Mucosa of descending colon (tissue), 3 donors: Measurements from ENCODE around the gene COL13A1. TPM values are rescaled to one million over a fixed set of nuclear protein-coding genes. Genes with fewer than 3 reads are reported as not detected.

ENCODE experiments used
- ATAC-seq: fragments of 200-7000 bp; cut with Tn5 transposase; one replicate; pipeline ENCODE4 v1.9.1; 2020; ENCODE audit warnings: mild to moderate bottlenecking, moderate library complexity
- DNase-seq, 3 donors: peaks; one replicate each; pipeline ENCODE4 v3.0.0-alpha.2; 2020
- H3K36me3 ChIP-seq: fragments of 200-600 bp; one replicate; pipeline ENCODE4 v1.8.0; 2021; ENCODE audit warnings: low read depth, mild to moderate bottlenecking
- H3K4me1 ChIP-seq: fragments of 200-600 bp; one replicate; pipeline ENCODE4 v1.8.0; 2021; ENCODE audit warnings: low read depth, mild to moderate bottlenecking
- H3K4me3 ChIP-seq: fragments of 200-600 bp; one replicate; pipeline ENCODE4 v1.8.0; 2021; ENCODE audit warnings: mild to moderate bottlenecking
- H3K9me3 ChIP-seq: fragments of 200-600 bp; one replicate; pipeline ENCODE4 v1.8.0; 2021; ENCODE audit warnings: mild to moderate bottlenecking
- CTCF ChIP-seq: fragments of 200-600 bp; IDR thresholded peaks from one replicate; pipeline ENCODE4 v1.8.0; 2022; ENCODE audit warnings: antibody characterized with exemption, mild to moderate bottlenecking
- intact Hi-C, 2 donors: fragments of 100-400 bp; cut with DNase I in 1 of 2; cut with micrococcal nuclease in 1 of 2; formaldehyde crosslinking; loops; one replicate each; pipeline versions ENCODE4 v1.11.0 to v1.11.1; 2022; cut with DNase I, micrococcal nuclease
- total RNA-seq, 3 donors: library from RNA; stranded (reverse); fragmentation: NEBNext Ultra II Directional in 2 of 3; extraction: Animal tissue kit (Norgen Biotek cat#: 25700) in 2 of 3; gene quantifications; one replicate each; pipeline versions ENCODE4 v1.2.1 to v1.2.4, GENCODE V29; 2021 to 2023
- donor health status: DM: no; HTN: no; CAD: no; lungs with moderate emphysema.
- donor health status: DM: no; HTN: no; CAD: no.
- donor health status: DM: no; HTN: yes; CAD: no.

Gene COL13A1
- total RNA-seq, 3 donors from 2014 or later = 1.0 to 2.3 (median 1.0) TPM

GRCh38 chr10:69854511-69855345, 53.0 kb downstream of the COL13A1 start:
- H3K4me1 ChIP-seq = peaks cover 9% of the 10 kb centered on the region
- H3K4me3 ChIP-seq = no peak overlapping the region
- intact Hi-C loops = no loop called here
- ATAC-seq (peak; percentile 75), DNase-seq (peak in 1 of 3 donors; percentile 49)
- H3K36me3 ChIP-seq = no peaks in the 10 kb centered on the region
- H3K9me3 ChIP-seq = no peaks in the 10 kb centered on the region
- no peak for TF ChIP-seq CTCF

- H3K9me3 ChIP-seq = no peaks in the 10 kb centered on the region
- intact Hi-C loops = no loop called here
- no peaks in the 10 kb centered on the region for H3K36me3 ChIP-seq
- peak; percentile 74 for ATAC-seq
- no peak for TF ChIP-seq CTCF
- H3K4me3 ChIP-seq = no peak overlapping the region
- peak in 1 of 3 donors; percentile 41 for DNase-seq
- H3K4me1 ChIP-seq = peaks cover 9% of the 10 kb centered on the region
Measured at GRCh38 chr10:69855346-69856111, 53.8 kb downstream of the COL13A1 start.

DNA sequence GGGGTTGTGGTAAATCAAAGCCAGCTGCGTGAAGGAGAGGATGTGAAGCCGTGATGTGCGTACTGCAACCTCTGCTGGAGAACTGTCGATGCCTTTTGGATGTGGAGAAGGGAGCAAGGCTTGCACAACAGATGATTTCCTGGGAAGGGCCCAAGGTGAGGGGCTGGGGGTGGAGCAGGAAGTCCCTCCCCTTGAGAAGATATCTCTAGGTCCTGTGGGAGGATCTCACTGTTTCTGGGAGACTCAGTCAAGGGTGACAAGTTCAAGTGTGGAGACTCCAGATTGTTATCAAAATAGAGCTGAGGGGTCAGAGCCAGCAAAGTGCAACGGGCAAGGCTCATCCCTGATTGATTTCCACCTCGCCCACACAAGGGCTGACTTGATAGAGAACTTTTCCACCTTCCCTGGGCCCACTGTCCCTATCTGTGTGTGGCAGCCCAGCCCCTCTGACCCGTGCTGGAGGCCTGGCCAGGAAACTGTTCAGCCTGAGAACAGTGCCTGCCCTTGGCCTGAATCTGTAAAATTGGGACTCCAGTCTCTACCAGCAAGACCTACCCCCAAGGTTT, 55.0 kb downstream of the COL13A1 start:
- no peak overlapping the region for H3K4me3 ChIP-seq
- no peak for TF ChIP-seq CTCF
- DNase-seq = no peak
- H3K36me3 ChIP-seq = no peaks in the 10 kb centered on the region
- intact Hi-C loops = no loop called here
- ATAC-seq = no peak
- H3K9me3 ChIP-seq = no peaks in the 10 kb centered on the region
- peaks cover 9% of the 10 kb centered on the region for H3K4me1 ChIP-seq

DNA sequence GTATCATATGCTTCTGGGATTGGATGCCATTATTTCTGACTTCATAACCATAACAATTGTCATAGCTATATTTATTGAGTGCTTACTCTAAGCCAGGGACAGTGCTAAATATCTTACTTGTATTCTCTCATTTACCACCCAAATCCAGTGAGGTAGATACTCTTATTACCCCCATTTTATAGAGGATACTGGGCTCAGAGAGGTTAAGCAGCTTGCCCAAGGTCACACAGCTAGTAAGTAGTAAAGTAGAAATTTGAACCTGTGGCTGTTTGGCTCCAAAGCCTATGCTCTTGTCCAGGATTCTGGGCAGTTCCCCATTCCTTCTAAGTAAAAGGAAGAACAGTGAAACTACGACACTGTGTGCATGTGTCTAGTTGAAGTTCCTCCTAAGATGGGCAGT, 56.5 kb downstream of the COL13A1 start:
- ATAC-seq (no peak), DNase-seq (no peak)
- no peak for TF ChIP-seq CTCF
- Histone ChIP-seq H3K4me1 (peaks cover 9% of the 10 kb centered on the region), H3K36me3 (no peaks in the 10 kb centered on the region), H3K9me3 (no peaks in the 10 kb centered on the region), H3K4me3 (no peak overlapping the region)
- intact Hi-C loops = no loop called here

- DNase-seq (no peak), ATAC-seq (no peak)
- no peak for TF ChIP-seq CTCF
- Histone ChIP-seq H3K9me3 (no peaks in the 10 kb centered on the region), H3K4me1 (peaks cover 4% of the 10 kb centered on the region), H3K36me3 (no peaks in the 10 kb centered on the region), H3K4me3 (no peak overlapping the region)
- intact Hi-C loops = no loop called here
Measured at GRCh38 chr10:69860271-69860670, 58.6 kb downstream of the COL13A1 start.
